IMR-90 (cell line): ENCODE results near the gene PI4K2B. TPM values are rescaled to one million over a fixed set of nuclear protein-coding genes. Genes with fewer than 3 reads are reported as not detected.

ENCODE experiments used
- ATAC-seq: fragments of 200-7000 bp; cut with Tn5 transposase; 2 replicates; pipeline ENCODE4 v1.9.1; 2020; ENCODE audit warnings: low read depth, mild to moderate bottlenecking, moderate library complexity
- BruUV-seq: library from RNA; stranded (reverse); fragments of 400-500 nt; replicated peaks from 2 replicates; lab custom pipeline; 2021; lab: Mats Ljungman, UMichigan
- CTCF ChIA-PET: fragments of 300-600 bp; formaldehyde crosslinking; extraction: SDS; loops from one replicate; lab custom pipeline; 2021; ENCODE audit warnings: antibody characterized with exemption; lab: Yijun Ruan, JAX
- POLR2A ChIA-PET: fragments of 300-600 bp; sonication (Branson Sonifier 250); formaldehyde crosslinking; loops from one replicate; lab custom pipeline; 2022; ENCODE audit warnings: antibody characterized with exemption; ENCODE audit not compliant: unreplicated experiment; lab: Charles Lee
- DNase-seq: peaks from one replicate; pipeline ENCODE4 v3.0.0; 2013
- H2AFZ ChIP-seq: replicated peaks from 2 replicates; pipeline ENCODE3; 2013; ENCODE audit warnings: low read length, mild to moderate bottlenecking; ENCODE audit not compliant: poor library complexity
- H2AK5ac ChIP-seq: 2 replicates; pipeline ENCODE4 v1.6.1; 2013; ENCODE audit warnings: low read depth, low read length, inconsistent platforms
- H2AK9ac ChIP-seq: replicated peaks from 2 replicates; pipeline ENCODE3; 2013; ENCODE audit warnings: mild to moderate bottlenecking, low read depth, low read length, moderate library complexity; ENCODE audit not compliant: poor library complexity
- H2BK120ac ChIP-seq: 2 replicates; pipeline ENCODE4 v1.6.1; 2013; ENCODE audit warnings: low read depth, low read length, inconsistent platforms
- H2BK15ac ChIP-seq: 3 replicates; pipeline ENCODE4 v1.6.1; 2013; ENCODE audit warnings: low read depth, low read length, inconsistent platforms
- H2BK20ac ChIP-seq: 2 replicates; pipeline ENCODE4 v1.6.1; 2013; ENCODE audit warnings: low read depth, mild to moderate bottlenecking, inconsistent platforms, low read length, moderate library complexity
- H2BK5ac ChIP-seq: 2 replicates; pipeline ENCODE4 v1.6.1; 2013; ENCODE audit warnings: mild to moderate bottlenecking, low read depth, low read length, inconsistent platforms; ENCODE audit not compliant: poor library complexity, severe bottlenecking
- H3K14ac ChIP-seq: replicated peaks from 2 replicates; pipeline ENCODE4 v1.6.1; 2013; ENCODE audit warnings: low read depth, low read length, inconsistent platforms
- H3K18ac ChIP-seq: 2 replicates; pipeline ENCODE4 v1.6.1; 2013; ENCODE audit warnings: low read depth, low read length, control low read depth
- H3K23ac ChIP-seq: 2 replicates; pipeline ENCODE4 v1.6.1; 2013; ENCODE audit warnings: low read depth, low read length, inconsistent platforms
- H3K27ac ChIP-seq: 2 replicates; pipeline ENCODE4 v1.5.1; 2013; ENCODE audit warnings: mild to moderate bottlenecking, control low read depth, low read length; ENCODE audit not compliant: insufficient read depth
- H3K27me3 ChIP-seq: 2 replicates; pipeline ENCODE4 v1.6.1; 2013; ENCODE audit warnings: low read length; ENCODE audit not compliant: control insufficient read depth, insufficient read depth
- H3K36me3 ChIP-seq: 2 replicates; pipeline ENCODE4 v1.6.1; 2013; ENCODE audit warnings: low read length, mixed read lengths; ENCODE audit not compliant: control insufficient read depth, insufficient read depth
- H3K4ac ChIP-seq: 2 replicates; pipeline ENCODE4 v1.6.1; 2013; ENCODE audit warnings: low read depth, low read length, inconsistent platforms
- H3K4me1 ChIP-seq: 2 replicates; pipeline ENCODE4 v1.6.1; 2013; ENCODE audit warnings: low read length, mixed read lengths; ENCODE audit not compliant: control insufficient read depth, insufficient read depth
- H3K4me2 ChIP-seq: 2 replicates; pipeline ENCODE4 v1.6.1; 2013; ENCODE audit warnings: low read depth, mild to moderate bottlenecking, control low read depth, low read length, moderate library complexity
- H3K4me3 ChIP-seq: 2 replicates; pipeline ENCODE4 v1.5.1; 2013; ENCODE audit warnings: low read depth, mild to moderate bottlenecking, control low read depth, low read length, moderate library complexity; ENCODE audit not compliant: insufficient read depth
- H3K56ac ChIP-seq: 2 replicates; pipeline ENCODE4 v1.6.1; 2013; ENCODE audit warnings: low read length, inconsistent platforms; ENCODE audit not compliant: insufficient read depth; ENCODE audit errors: extremely low read depth
- H3K79me1 ChIP-seq, 2 experiments: 2 replicates each; pipeline ENCODE4 v1.6.1; 2013; ENCODE audit warnings: low read length in 2 of 2, inconsistent platforms in 1 of 2, low read depth in 1 of 2
- H3K9ac ChIP-seq: 2 replicates; pipeline ENCODE4 v1.6.1; 2013; ENCODE audit warnings: low read depth, low read length, control low read depth
- H3K9me1 ChIP-seq: 2 replicates; pipeline ENCODE4 v1.6.1; 2013; ENCODE audit warnings: low read length, inconsistent platforms; ENCODE audit not compliant: insufficient read depth
- H3K9me3 ChIP-seq: 2 replicates; pipeline ENCODE4 v1.6.1; 2013; ENCODE audit warnings: low read length; ENCODE audit not compliant: control insufficient read depth, insufficient read depth
- H4K20me1 ChIP-seq: 2 replicates; pipeline ENCODE4 v1.6.1; 2013; ENCODE audit warnings: low read length, inconsistent platforms; ENCODE audit not compliant: insufficient read depth
- H4K5ac ChIP-seq: 2 replicates; pipeline ENCODE4 v1.6.1; 2013; ENCODE audit warnings: mild to moderate bottlenecking, low read depth, low read length, control low read depth
- H4K8ac ChIP-seq, 2 experiments: 2 replicates each; pipeline ENCODE4 v1.6.1; 2013; ENCODE audit warnings: low read depth in 2 of 2, low read length in 2 of 2, control low read depth in 1 of 2, inconsistent platforms in 1 of 2
- H4K91ac ChIP-seq: 2 replicates; pipeline ENCODE4 v1.6.1; 2013; ENCODE audit warnings: low read depth, low read length, inconsistent platforms; ENCODE audit not compliant: insufficient read depth
- CEBPB ChIP-seq: IDR thresholded peaks from 2 replicates; pipeline ENCODE4 v1.6.1; 2012; ENCODE audit warnings: low read depth, low read length, improper control_type of control experiment
- CHD1 ChIP-seq: IDR thresholded peaks from 2 replicates; pipeline ENCODE4 v1.6.1; 2012; ENCODE audit warnings: low read depth, low read length, improper control_type of control experiment
- FOS ChIP-seq: fragments of 150-350 bp; IDR thresholded peaks from 2 replicates; pipeline ENCODE4 v1.6.1; 2016; ENCODE audit warnings: low read depth, low read length
- MAFK ChIP-seq: IDR thresholded peaks from 2 replicates; pipeline ENCODE4 v1.6.1; 2012; ENCODE audit warnings: low read depth, low read length, improper control_type of control experiment
- MAZ ChIP-seq: IDR thresholded peaks from 2 replicates; pipeline ENCODE4 v1.6.1; 2012; ENCODE audit warnings: low read depth, mild to moderate bottlenecking, low read length, improper control_type of control experiment, moderate library complexity, borderline replicate concordance
- MXI1 ChIP-seq: IDR thresholded peaks from 2 replicates; pipeline ENCODE4 v1.6.1; 2012; ENCODE audit warnings: low read depth, mild to moderate bottlenecking, low read length, moderate library complexity, borderline replicate concordance
- POLR2A ChIP-seq: IDR thresholded peaks from 2 replicates; pipeline ENCODE4 v1.6.1; 2012; ENCODE audit warnings: mild to moderate bottlenecking, low read depth, low read length
- RCOR1 ChIP-seq: IDR thresholded peaks from 2 replicates; pipeline ENCODE4 v1.6.1; 2012; ENCODE audit warnings: mild to moderate bottlenecking, low read length, improper control_type of control experiment; ENCODE audit not compliant: insufficient replicate concordance
- RFX5 ChIP-seq: IDR thresholded peaks from 2 replicates; pipeline ENCODE4 v1.8.0; 2012; ENCODE audit warnings: low read depth, mild to moderate bottlenecking, low read length, moderate library complexity
- SMC3 ChIP-seq: fragments of 150-350 bp; IDR thresholded peaks from 2 replicates; pipeline ENCODE4 v1.6.1; 2016; ENCODE audit warnings: low read depth, mild to moderate bottlenecking, antibody characterized with exemption, low read length, moderate library complexity
- WGBS, 2 experiments: methylation state at CpG; one replicate each; pipeline versions ENCODE4 v1.1.5 to v1.1.7; 2013; ENCODE audit warnings: missing lambda C conversion rate in 2 of 2; ENCODE audit not compliant: insufficient read length in 1 of 2; ENCODE audit errors: extremely low coverage in 2 of 2; 5-methylcytosine and 5-hydroxymethylcytosine counted together
- dilution Hi-C: fragments of 300-500 bp; cut with HindIII; formaldehyde crosslinking; loops from one replicate; pipeline ENCODE4 v1.14.3; 2018; ENCODE audit warnings: low sequenced_read_pairs; ENCODE audit not compliant: unreplicated experiment
- in situ Hi-C: fragments of 300-500 bp; cut with MboI; formaldehyde crosslinking; loops from 3 replicates; pipeline ENCODE4 v1.14.3; 2019; ENCODE audit warnings: low sequenced_read_pairs, inconsistent platforms, mixed read lengths
- intact Hi-C: fragments of 100-400 bp; cut with micrococcal nuclease; formaldehyde crosslinking; loops from 2 replicates; pipeline ENCODE4 v1.10.0; 2022
- polyA plus RNA-seq, 3 experiments: library from polyadenylated mRNA; depleted of rRNA; stranded (reverse); fragments of >200 nt; gene quantifications; 2 replicates each; pipeline ENCODE4 v1.2.3, GENCODE V29; 2012; ENCODE audit warnings: low replicate concordance in 1 of 3
- total RNA-seq: library from RNA; depleted of rRNA; stranded (reverse); fragments of >200 nt; gene quantifications from 2 replicates; pipeline ENCODE4 v1.2.3, GENCODE V29; 2012
- TF ChIP-seq, protein P1 (sequence below): conservative IDR thresholded peaks from 2 replicates; pipeline ENCODE4 v1.5.1; 2012; ENCODE audit warnings: mild to moderate bottlenecking, low read depth, low read length, improper control_type of control experiment
- TF ChIP-seq, protein P2 (sequence below): fragments of 150-350 bp; IDR thresholded peaks from 2 replicates; pipeline ENCODE4 v1.6.1; 2017; ENCODE audit warnings: mild to moderate bottlenecking, antibody characterized with exemption, low read length, low read depth

PI4K2B gene
- total and polyA plus RNA-seq, 2 of the 4 experiments (the other 2 are of a cell fraction): 6.5 to 7.6 TPM

DNA sequence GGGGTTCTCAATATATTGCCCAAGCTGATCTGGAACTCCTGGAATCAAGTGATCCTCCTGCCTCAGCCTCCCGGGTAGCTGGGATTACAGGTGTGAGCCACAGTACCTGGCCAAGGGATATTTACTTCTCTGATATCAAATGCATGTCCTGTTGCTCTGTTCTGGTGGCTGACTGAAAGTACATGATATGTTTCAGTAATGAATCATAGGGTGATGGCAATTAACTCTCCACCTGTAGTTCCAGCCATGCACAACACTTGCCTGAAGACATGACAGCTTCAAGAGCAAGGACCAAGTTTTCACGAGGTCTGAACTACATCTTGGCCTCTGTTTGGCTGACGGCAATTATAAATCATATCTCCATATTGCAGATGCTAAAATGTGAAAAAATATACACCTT, 87.9 kb downstream of the PI4K2B start:
- Histone ChIP-seq H2AK5ac (peak overlapping the region; percentile 58; the same call in 1 of the 2 replicates), H2BK120ac (no peak overlapping the region), H3K9me3 (no peaks in the 10 kb centered on the region), H3K27me3 (no peaks in the 10 kb centered on the region), H3K56ac (no peak overlapping the region), H3K4ac (no peak overlapping the region), H2AK9ac (no peak overlapping the region), H3K4me3 (no peak overlapping the region), H2BK20ac (no peak overlapping the region), H3K79me1 (peaks cover 10 to 14% of the 10 kb centered on the region in 2 experiments), H4K8ac (peak overlapping the region in 1 of 2 experiments; percentile 43; a peak in 1 of 4 replicates), H3K9ac (no peak overlapping the region), H4K20me1 (no peaks in the 10 kb centered on the region), H3K36me3 (0 out of 2 replicates have a peak, but pooled peaks cover 5% of the 10 kb centered on the region), H4K91ac (no peak overlapping the region), H3K27ac (no peak overlapping the region), H2BK15ac (no peak overlapping the region; the same call in 2 of the 3 replicates), H3K23ac (no peak overlapping the region), H3K14ac (no peak overlapping the region; the same call in 1 of the 2 replicates), H3K4me1 (peaks cover 5% of the 10 kb centered on the region), H2AFZ (no peak overlapping the region), H4K5ac (no peak overlapping the region), H2BK5ac (peak overlapping the region; percentile 8), H3K18ac (no peak overlapping the region), H3K4me2 (no peak overlapping the region), H3K9me1 (peaks cover 4% of the 10 kb centered on the region)
- DNase-seq (no peak), ATAC-seq (no peak)
- dilution Hi-C loops: no loop called here
- in situ Hi-C loops: no loop called here
- intact Hi-C loops: no loop called here
- TF ChIP-seq RFX5: no peak
- TF ChIP-seq CHD1: no peak
- TF ChIP-seq, protein P1, sequence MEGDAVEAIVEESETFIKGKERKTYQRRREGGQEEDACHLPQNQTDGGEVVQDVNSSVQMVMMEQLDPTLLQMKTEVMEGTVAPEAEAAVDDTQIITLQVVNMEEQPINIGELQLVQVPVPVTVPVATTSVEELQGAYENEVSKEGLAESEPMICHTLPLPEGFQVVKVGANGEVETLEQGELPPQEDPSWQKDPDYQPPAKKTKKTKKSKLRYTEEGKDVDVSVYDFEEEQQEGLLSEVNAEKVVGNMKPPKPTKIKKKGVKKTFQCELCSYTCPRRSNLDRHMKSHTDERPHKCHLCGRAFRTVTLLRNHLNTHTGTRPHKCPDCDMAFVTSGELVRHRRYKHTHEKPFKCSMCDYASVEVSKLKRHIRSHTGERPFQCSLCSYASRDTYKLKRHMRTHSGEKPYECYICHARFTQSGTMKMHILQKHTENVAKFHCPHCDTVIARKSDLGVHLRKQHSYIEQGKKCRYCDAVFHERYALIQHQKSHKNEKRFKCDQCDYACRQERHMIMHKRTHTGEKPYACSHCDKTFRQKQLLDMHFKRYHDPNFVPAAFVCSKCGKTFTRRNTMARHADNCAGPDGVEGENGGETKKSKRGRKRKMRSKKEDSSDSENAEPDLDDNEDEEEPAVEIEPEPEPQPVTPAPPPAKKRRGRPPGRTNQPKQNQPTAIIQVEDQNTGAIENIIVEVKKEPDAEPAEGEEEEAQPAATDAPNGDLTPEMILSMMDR: no peak
- TF ChIP-seq MAFK: no peak
- no peak for TF ChIP-seq FOS
- TF ChIP-seq SMC3: no peak
- TF ChIP-seq CEBPB: no peak
- no peak for TF ChIP-seq RCOR1
- TF ChIP-seq, protein P2, sequence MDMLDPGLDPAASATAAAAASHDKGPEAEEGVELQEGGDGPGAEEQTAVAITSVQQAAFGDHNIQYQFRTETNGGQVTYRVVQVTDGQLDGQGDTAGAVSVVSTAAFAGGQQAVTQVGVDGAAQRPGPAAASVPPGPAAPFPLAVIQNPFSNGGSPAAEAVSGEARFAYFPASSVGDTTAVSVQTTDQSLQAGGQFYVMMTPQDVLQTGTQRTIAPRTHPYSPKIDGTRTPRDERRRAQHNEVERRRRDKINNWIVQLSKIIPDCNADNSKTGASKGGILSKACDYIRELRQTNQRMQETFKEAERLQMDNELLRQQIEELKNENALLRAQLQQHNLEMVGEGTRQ: no peak
- TF ChIP-seq MAZ: no peak
- no peak for TF ChIP-seq MXI1
- TF ChIP-seq POLR2A: no peak
- BruUV-seq: no TSS peak
- ChIA-PET POLR2A (no interaction called here), CTCF (interaction anchor here (2.5 kb wide), 1 partner anchor 9 kb away, joined by 18 read pairs; the partner anchor contains the start of gene ZCCHC4)
- WGBS, 2 experiments: no CpG with 5 or more reads among the region's 3 CpGs
